Muscle of back (tissue), 11 donors: ENCODE measurements around the gene OAT. TPM values are rescaled to one million over a fixed set of nuclear protein-coding genes. Genes with fewer than 3 reads are reported as not detected.
"Not testable (repeated sequence)": the region's sequence is repeated elsewhere in the genome, so short reads cannot be mapped to it uniquely, and the experiment has no call there.

Source experiments
- DNase-seq, 3 donors: peaks; one replicate each; pipeline versions ENCODE4 v3.0.0 to v3.0.0-alpha.2; 2013
- polyA plus RNA-seq, 10 donors: library from polyadenylated mRNA; unstranded; fragments of 120-200 nt; gene quantifications; one replicate each; pipeline ENCODE4 v1.2.1, GENCODE V29; 2013; ENCODE audit not compliant: insufficient read length in 10 of 10

Gene OAT
- polyA plus RNA-seq, 10 donors = 57.2 to 93.5 (median 74.4) TPM

- DNase-seq = no peak
Measured at GRCh38 chr10:124380256-124380995, 38.3 kb downstream of the OAT start.

GRCh38 chr10:124379609-124380193 lies 39.0 kb downstream of the OAT start:
- DNase-seq = no peak

GRCh38 chr10:124378881-124379471 lies 39.7 kb downstream of the OAT start:
- no peak for DNase-seq

GRCh38 chr10:124378271-124378670 lies 40.5 kb downstream of the OAT start:
- DNase-seq = no peak

GRCh38 chr10:124377101-124377500 lies 41.6 kb downstream of the OAT start:
- no peak for DNase-seq

GRCh38 chr10:124376411-124376810 lies 42.3 kb downstream of the OAT start:
- no peak for DNase-seq

GRCh38 chr10:124375691-124376090 lies 43.0 kb downstream of the OAT start:
- no peak for DNase-seq

- no peak for DNase-seq
Measured at GRCh38 chr10:124375353-124375614, 43.4 kb downstream of the OAT start.

- DNase-seq = no peak
Measured at GRCh38 chr10:124374535-124375352, 44.0 kb downstream of the OAT start.

GRCh38 chr10:124372899-124373298 lies 45.8 kb downstream of the OAT start:
- DNase-seq = no peak

- no peak for DNase-seq
Measured at GRCh38 chr10:124370426-124370825, 48.3 kb downstream of the OAT start.

GRCh38 chr10:124369986-124370385 lies 48.7 kb downstream of the OAT start:
- no peak for DNase-seq

- not testable (repeated sequence) for DNase-seq
Measured at GRCh38 chr10:124369533-124369932, 49.2 kb downstream of the OAT start.

GRCh38 chr10:124369066-124369465 lies 49.7 kb downstream of the OAT start:
- no peak for DNase-seq

GRCh38 chr10:124367936-124368335 lies 50.8 kb downstream of the OAT start:
- DNase-seq = no peak

- no peak for DNase-seq
Measured at GRCh38 chr10:124367414-124367813, 51.3 kb downstream of the OAT start.

GRCh38 chr10:124366825-124367224 lies 51.9 kb downstream of the OAT start:
- DNase-seq = no peak

- no peak for DNase-seq
Measured at GRCh38 chr10:124366343-124366742, 52.4 kb downstream of the OAT start.

GRCh38 chr10:124364674-124365073 lies 54.0 kb downstream of the OAT start:
- DNase-seq = no peak

GRCh38 chr10:124362568-124362967 lies 56.2 kb downstream of the OAT start:
- no peak for DNase-seq

GRCh38 chr10:124359336-124359832 lies 59.3 kb downstream of the OAT start:
- DNase-seq = no peak

- no peak for DNase-seq
Measured at GRCh38 chr10:124357561-124357885, 61.2 kb downstream of the OAT start.
